Measurements from ENCODE around the gene NAGA.

Gene NAGA

GRCh38 chr22:42035256-42035655 is 35.4 kb downstream of the NAGA start:
- DNase-seq, result no peak

GRCh38 chr22:42033263-42034181 is 37.1 kb downstream of the NAGA start:
- DNase-seq, result no peak

GRCh38 chr22:42026705-42027104 is 43.9 kb downstream of the NAGA start:
- DNase-seq, result no peak

DNA sequence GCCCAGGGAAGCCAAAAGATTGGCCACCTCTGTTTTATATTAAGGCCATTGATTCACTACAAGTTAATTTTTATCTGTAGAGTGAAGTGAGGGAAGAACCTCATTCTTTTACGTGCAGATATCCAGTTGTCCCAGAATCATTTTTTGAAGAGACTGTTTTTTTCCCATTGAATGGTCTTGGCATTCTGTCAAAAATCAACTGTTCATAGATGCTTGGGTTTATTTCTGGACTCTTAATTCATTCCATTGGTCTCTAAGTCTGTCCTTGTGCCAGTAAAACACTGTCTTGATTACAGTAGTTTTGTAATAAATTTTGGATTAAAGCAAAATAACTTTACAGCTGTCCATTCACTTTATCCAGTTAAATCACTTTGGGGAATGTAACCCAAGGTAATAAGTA is 45.2 kb downstream of the NAGA start:
- DNase-seq, result no peak

GRCh38 chr22:42022162-42022847 is 48.3 kb downstream of the NAGA start:
- DNase-seq, result no peak

DNA sequence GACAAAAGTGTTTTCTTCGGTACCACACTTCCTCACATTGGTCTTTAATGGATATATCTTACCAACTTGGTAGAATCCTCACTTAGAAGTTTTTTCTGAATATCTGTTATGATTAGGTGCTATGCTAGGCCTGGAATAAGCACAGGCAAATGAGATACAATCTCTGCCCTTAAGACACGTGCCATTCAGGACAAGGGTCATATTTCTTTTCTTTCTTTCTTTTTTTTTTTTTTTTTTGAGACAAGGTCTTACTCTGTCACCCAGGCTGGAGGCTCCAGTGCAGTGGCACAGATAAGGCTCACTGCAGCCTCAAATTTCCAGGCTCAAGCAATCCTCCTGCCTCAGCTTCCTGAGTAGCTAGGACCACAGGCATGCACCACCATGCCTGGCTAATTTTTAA is 49.0 kb downstream of the NAGA start:
- DNase-seq, result no peak

GRCh38 chr22:42018224-42018623 is 52.4 kb downstream of the NAGA start:
- no peak for DNase-seq

- no peak for DNase-seq
These were observed 54.5 kb downstream of the NAGA start for GRCh38 chr22:42016111-42016510.

- DNase-seq, result no peak
These were observed 57.2 kb downstream of the NAGA start for GRCh38 chr22:42013385-42013784.

- DNase-seq, result no peak
These were observed 59.8 kb downstream of the NAGA start for GRCh38 chr22:42010778-42011177.
